ENCODE data around the gene ARPP21.

ARPP21 gene

GRCh38 chr3:35648347-35648746 is 9.0 kb downstream of the ARPP21 start:
- no peak for TF ChIP-seq FOXM1 (IDR thresholded peaks at IDR 0.05; ENCODE audit: borderline replicate concordance)
- TF ChIP-seq LEF1 (IDR thresholded peaks at IDR 0.05; ENCODE audit: borderline replicate concordance) = no peak
- TF ChIP-seq NFRKB (IDR thresholded peaks at IDR 0.05) = no peak

GRCh38 chr3:35649405-35649804 is 10.1 kb downstream of the ARPP21 start:
- POLR2A ChIA-PET = no interaction called here
- no peak for TF ChIP-seq TARDBP (IDR thresholded peaks at IDR 0.05)
- no peak for TF ChIP-seq ZNF384 (IDR thresholded peaks at IDR 0.05)
- TF ChIP-seq HDGF (IDR thresholded peaks at IDR 0.05; ENCODE audit: borderline replicate concordance) = no peak
- TF ChIP-seq ELF4 (IDR thresholded peaks at IDR 0.05) = no peak
- no peak for TF ChIP-seq FOXA1 (IDR thresholded peaks at IDR 0.05)
- no peak for TF ChIP-seq FOXK2 (IDR thresholded peaks at IDR 0.05)
- TF ChIP-seq SUZ12 (IDR thresholded peaks at IDR 0.05) = no peak
- no peak for TF ChIP-seq ARNT (IDR thresholded peaks at IDR 0.05)
- TF ChIP-seq L3MBTL2 (conservative IDR thresholded peaks at IDR 0.05) = no peak
- TF ChIP-seq LEF1 (IDR thresholded peaks at IDR 0.05; ENCODE audit: borderline replicate concordance) = no peak
- no peak for TF ChIP-seq FOXM1 (IDR thresholded peaks at IDR 0.05; ENCODE audit: borderline replicate concordance)
- TF ChIP-seq, protein P1, sequence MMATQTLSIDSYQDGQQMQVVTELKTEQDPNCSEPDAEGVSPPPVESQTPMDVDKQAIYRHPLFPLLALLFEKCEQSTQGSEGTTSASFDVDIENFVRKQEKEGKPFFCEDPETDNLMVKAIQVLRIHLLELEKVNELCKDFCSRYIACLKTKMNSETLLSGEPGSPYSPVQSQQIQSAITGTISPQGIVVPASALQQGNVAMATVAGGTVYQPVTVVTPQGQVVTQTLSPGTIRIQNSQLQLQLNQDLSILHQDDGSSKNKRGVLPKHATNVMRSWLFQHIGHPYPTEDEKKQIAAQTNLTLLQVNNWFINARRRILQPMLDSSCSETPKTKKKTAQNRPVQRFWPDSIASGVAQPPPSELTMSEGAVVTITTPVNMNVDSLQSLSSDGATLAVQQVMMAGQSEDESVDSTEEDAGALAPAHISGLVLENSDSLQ (IDR thresholded peaks at IDR 0.05) = no peak
- no peak for TF ChIP-seq BHLHE40 (IDR thresholded peaks at IDR 0.05; ENCODE audit: borderline replicate concordance)
- TF ChIP-seq NFRKB (IDR thresholded peaks at IDR 0.05) = no peak
- no peak for TF ChIP-seq SP1 (IDR thresholded peaks at IDR 0.05)
- TF ChIP-seq CTBP1 (IDR thresholded peaks at IDR 0.05; ENCODE audit: borderline replicate concordance) = no peak
- no peak for DNase-seq (ENCODE audit: extremely low spot score)
- CTCF ChIA-PET = no interaction called here

More at GRCh38 chr3:35648347-35648746, 9.0 kb downstream of the ARPP21 start:
- CTCF ChIA-PET = no interaction called here
- DNase-seq (ENCODE audit: extremely low spot score) = no peak
- POLR2A ChIA-PET = no interaction called here

GRCh38 chr3:35651426-35651825 is 12.1 kb downstream of the ARPP21 start:
- TF ChIP-seq FOXM1 (IDR thresholded peaks at IDR 0.05; ENCODE audit: borderline replicate concordance) (no peak), FOXA1 (IDR thresholded peaks at IDR 0.05) (no peak), L3MBTL2 (conservative IDR thresholded peaks at IDR 0.05) (no peak), SP1 (IDR thresholded peaks at IDR 0.05) (no peak), ARNT (IDR thresholded peaks at IDR 0.05) (no peak), BHLHE40 (IDR thresholded peaks at IDR 0.05; ENCODE audit: borderline replicate concordance) (no peak), LEF1 (IDR thresholded peaks at IDR 0.05; ENCODE audit: borderline replicate concordance) (no peak), CTBP1 (IDR thresholded peaks at IDR 0.05; ENCODE audit: borderline replicate concordance) (no peak), HDGF (IDR thresholded peaks at IDR 0.05; ENCODE audit: borderline replicate concordance) (no peak), NFRKB (IDR thresholded peaks at IDR 0.05) (no peak)
- TF ChIP-seq, protein P1 (IDR thresholded peaks at IDR 0.05) = no peak
- ChIA-PET POLR2A (no interaction called here), CTCF (no interaction called here)
- no peak for DNase-seq (ENCODE audit: extremely low spot score)

DNA sequence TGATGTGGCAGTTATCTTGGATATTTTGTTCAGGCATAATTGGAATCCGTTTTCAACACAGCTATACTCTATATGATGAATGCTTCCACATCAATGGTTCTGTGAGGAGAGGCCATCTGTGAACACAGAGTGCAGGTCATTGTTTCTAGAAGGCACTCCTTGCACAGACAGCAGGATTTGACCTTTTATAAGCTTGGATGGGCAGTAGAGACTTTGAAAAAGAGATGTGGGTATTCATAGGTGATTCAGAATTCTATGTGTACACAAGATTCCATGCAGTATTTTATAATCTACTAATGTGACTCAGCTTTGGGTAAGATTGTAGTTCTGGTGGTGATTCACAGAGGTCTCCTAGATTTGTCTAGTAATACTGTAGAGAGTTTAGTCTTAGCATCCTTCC is 12.5 kb downstream of the ARPP21 start:
- TF ChIP-seq FOXK2 (IDR thresholded peaks at IDR 0.05) = no peak
- TF ChIP-seq HDGF (IDR thresholded peaks at IDR 0.05; ENCODE audit: borderline replicate concordance) = no peak
- TF ChIP-seq ARNT (IDR thresholded peaks at IDR 0.05) = no peak
- TF ChIP-seq ZNF384 (IDR thresholded peaks at IDR 0.05) = no peak
- no peak for TF ChIP-seq SUZ12 (IDR thresholded peaks at IDR 0.05)
- TF ChIP-seq LEF1 (IDR thresholded peaks at IDR 0.05; ENCODE audit: borderline replicate concordance) = no peak
- TF ChIP-seq L3MBTL2 (conservative IDR thresholded peaks at IDR 0.05) = no peak
- TF ChIP-seq BHLHE40 (IDR thresholded peaks at IDR 0.05; ENCODE audit: borderline replicate concordance) = no peak
- TF ChIP-seq, protein P1 (IDR thresholded peaks at IDR 0.05) = no peak
- TF ChIP-seq SP1 (IDR thresholded peaks at IDR 0.05) = no peak
- TF ChIP-seq TARDBP (IDR thresholded peaks at IDR 0.05) = no peak
- TF ChIP-seq FOXM1 (IDR thresholded peaks at IDR 0.05; ENCODE audit: borderline replicate concordance) = no peak
- no peak for TF ChIP-seq ELF4 (IDR thresholded peaks at IDR 0.05)
- TF ChIP-seq FOXA1 (IDR thresholded peaks at IDR 0.05) = no peak
- TF ChIP-seq CTBP1 (IDR thresholded peaks at IDR 0.05; ENCODE audit: borderline replicate concordance) = no peak
- TF ChIP-seq NFRKB (IDR thresholded peaks at IDR 0.05) = no peak
- DNase-seq (ENCODE audit: extremely low spot score) = no peak
- ChIA-PET CTCF (no interaction called here), POLR2A (no interaction called here)

DNA sequence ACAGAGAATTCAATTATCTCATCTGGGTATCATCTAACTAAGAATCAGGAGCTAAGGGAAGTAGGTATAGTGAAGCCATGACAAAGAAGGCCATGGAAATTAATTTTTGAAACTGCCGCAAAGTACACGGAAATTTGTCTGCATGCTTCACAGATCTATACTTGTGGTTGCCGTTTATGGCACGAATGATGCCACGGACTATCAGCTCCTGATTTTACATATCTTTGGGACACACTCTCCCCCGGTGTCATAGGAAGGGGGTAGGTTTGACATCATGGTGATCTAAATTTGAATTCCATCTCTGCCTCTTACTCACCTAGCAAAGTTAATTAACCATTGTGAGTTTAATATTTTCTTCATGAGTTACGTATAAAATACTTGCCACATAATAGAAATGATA is 14.0 kb downstream of the ARPP21 start:
- TF ChIP-seq FOXM1 (IDR thresholded peaks at IDR 0.05; ENCODE audit: borderline replicate concordance) (no peak), FOXA1 (IDR thresholded peaks at IDR 0.05) (no peak), CTBP1 (IDR thresholded peaks at IDR 0.05; ENCODE audit: borderline replicate concordance) (no peak), LEF1 (IDR thresholded peaks at IDR 0.05; ENCODE audit: borderline replicate concordance) (no peak), ELF4 (IDR thresholded peaks at IDR 0.05) (no peak), NFRKB (IDR thresholded peaks at IDR 0.05) (no peak), TARDBP (IDR thresholded peaks at IDR 0.05) (no peak), FOXK2 (IDR thresholded peaks at IDR 0.05) (no peak), ARNT (IDR thresholded peaks at IDR 0.05) (no peak)
- TF ChIP-seq, protein P1 (IDR thresholded peaks at IDR 0.05) = no peak
- CTCF ChIA-PET = interaction anchor here (0.7 kb wide), 1 partner anchor 20 kb away, joined by 3 read pairs; no protein-coding TSS in a partner anchor
- DNase-seq (ENCODE audit: extremely low spot score) = no peak

DNA sequence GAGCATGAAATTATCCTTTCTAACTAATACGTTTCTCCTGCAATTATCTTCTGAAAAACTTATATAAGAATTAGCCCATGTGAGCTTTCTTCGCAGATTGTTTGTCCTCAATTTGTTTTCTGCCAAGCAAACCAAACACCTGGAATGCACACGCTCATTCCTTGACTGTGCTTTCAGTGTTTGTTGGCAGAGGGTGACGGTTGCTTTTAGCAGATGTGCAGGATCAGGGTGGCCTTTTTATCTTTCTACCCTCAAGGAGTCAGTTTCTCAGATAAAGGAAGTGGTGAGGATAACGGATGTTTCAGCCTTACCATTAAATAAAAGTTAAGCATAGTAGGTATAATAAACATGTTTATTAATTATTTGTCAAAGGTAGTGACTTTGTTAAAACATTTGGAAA is 15.2 kb downstream of the ARPP21 start:
- TF ChIP-seq FOXK2 (IDR thresholded peaks at IDR 0.05) (no peak), ZNF384 (IDR thresholded peaks at IDR 0.05) (no peak), TARDBP (IDR thresholded peaks at IDR 0.05) (no peak), FOXA1 (IDR thresholded peaks at IDR 0.05) (no peak), FOXM1 (IDR thresholded peaks at IDR 0.05; ENCODE audit: borderline replicate concordance) (no peak), ELF4 (IDR thresholded peaks at IDR 0.05) (no peak), BHLHE40 (IDR thresholded peaks at IDR 0.05; ENCODE audit: borderline replicate concordance) (no peak), NFRKB (IDR thresholded peaks at IDR 0.05) (no peak), ARNT (IDR thresholded peaks at IDR 0.05) (no peak)
- CTCF ChIA-PET = no interaction called here
- no peak for DNase-seq (ENCODE audit: extremely low spot score)
- POLR2A ChIA-PET = no interaction called here

More for the DNA sequence above, 14.0 kb downstream of the ARPP21 start:
- POLR2A ChIA-PET = no interaction called here
